H1 (cell line): ENCODE results near the gene IL1R1. TPM values are rescaled to one million over a fixed set of nuclear protein-coding genes. Genes with fewer than 3 reads are reported as not detected.

ENCODE experiments used
- CTCF ChIA-PET: fragments of 300-600 bp; sonication (Branson Sonifier 250); formaldehyde crosslinking; loops from one replicate; lab custom pipeline; 2021; ENCODE audit not compliant: partially characterized antibody; lab: Charles Lee
- POLR2A ChIA-PET: fragments of 300-600 bp; sonication (Branson Sonifier 250); formaldehyde crosslinking; loops from one replicate; lab custom pipeline; 2021; ENCODE audit warnings: inconsistent platforms; ENCODE audit not compliant: partially characterized antibody; lab: Charles Lee
- DNase-seq, 2 experiments: peaks; one replicate each; pipeline versions ENCODE4 v3.0.0 to v3.0.0-alpha.2; 2010 to 2022; ENCODE audit warnings: low spot score in 2 of 2, low read depth in 1 of 2, mixed read lengths in 1 of 2
- FAIRE-seq: peaks from 2 replicates; lab custom pipeline; 2011; peaks lifted over from hg19 to GRCh38; lab: Jason Lieb, UNC
- H2AFZ ChIP-seq: 2 replicates; pipeline ENCODE4 v1.8.1; 2012; ENCODE audit warnings: low read length, inconsistent platforms
- H2AK5ac ChIP-seq: 2 replicates; pipeline ENCODE4 v1.6.1; 2013; ENCODE audit warnings: low read depth, low read length
- H2BK120ac ChIP-seq: replicated peaks from 2 replicates; pipeline ENCODE3; 2013; ENCODE audit warnings: low read depth, low read length, inconsistent platforms
- H2BK12ac ChIP-seq: 2 replicates; pipeline ENCODE4 v1.6.1; 2013; ENCODE audit warnings: low read depth, low read length
- H2BK15ac ChIP-seq: 2 replicates; pipeline ENCODE4 v1.6.1; 2013; ENCODE audit warnings: low read length
- H2BK20ac ChIP-seq: 2 replicates; pipeline ENCODE4 v1.6.1; 2013; ENCODE audit warnings: low read length
- H2BK5ac ChIP-seq: 2 replicates; pipeline ENCODE4 v1.6.1; 2013; ENCODE audit warnings: low read depth, low read length
- H3K14ac ChIP-seq: 2 replicates; pipeline ENCODE4 v1.6.1; 2013; ENCODE audit warnings: inconsistent platforms; ENCODE audit not compliant: insufficient read length
- H3K18ac ChIP-seq: 2 replicates; pipeline ENCODE4 v1.6.1; 2013; ENCODE audit warnings: low read length; ENCODE audit errors: extremely low read depth
- H3K23ac ChIP-seq: 2 replicates; pipeline ENCODE4 v1.6.1; 2013; ENCODE audit warnings: inconsistent platforms; ENCODE audit not compliant: insufficient read length
- H3K23me2 ChIP-seq: 2 replicates; pipeline ENCODE4 v1.6.1; 2013; ENCODE audit warnings: low read depth, low read length
- H3K27ac ChIP-seq: 2 replicates; pipeline ENCODE4 v1.6.1; 2011; ENCODE audit warnings: low read depth, low read length, inconsistent platforms
- H3K27me3 ChIP-seq, 4 experiments: replicated peaks in 1 of 4; 1 replicate in 1 of 4; 2 replicates in 3 of 4; pipeline versions ENCODE4 v1.6.1 to v1.8.1; 2011 to 2013; ENCODE audit warnings: low read length in 3 of 4, mild to moderate bottlenecking in 3 of 4, inconsistent platforms in 2 of 4, mixed read lengths in 2 of 4, moderate library complexity in 1 of 4; ENCODE audit not compliant: control insufficient read depth in 3 of 4, insufficient read depth in 3 of 4; ENCODE audit errors: extremely low read depth in 1 of 4
- H3K36me3 ChIP-seq, 4 experiments: 2 replicates each; pipeline versions ENCODE4 v1.6.1 to v1.8.1; 2011 to 2013; ENCODE audit warnings: mild to moderate bottlenecking in 4 of 4, low read length in 3 of 4, moderate library complexity in 2 of 4, control low read depth in 1 of 4, inconsistent platforms in 1 of 4; ENCODE audit not compliant: insufficient read depth in 4 of 4, control insufficient read depth in 2 of 4
- H3K4ac ChIP-seq: replicated peaks from 2 replicates; pipeline ENCODE3; 2013; ENCODE audit warnings: low read length, low read depth, mixed read lengths, inconsistent platforms; ENCODE audit not compliant: insufficient read length
- H3K4me1 ChIP-seq, 4 experiments: replicated peaks in 1 of 4; 1 replicate in 1 of 4; 2 replicates in 3 of 4; pipeline versions ENCODE4 v1.6.1 to v1.8.1; 2011 to 2013; ENCODE audit warnings: low read length in 3 of 4, inconsistent platforms in 2 of 4, mixed read lengths in 1 of 4; ENCODE audit not compliant: insufficient read depth in 4 of 4, control insufficient read depth in 3 of 4
- H3K4me2 ChIP-seq, 2 experiments: 2 replicates each; pipeline versions ENCODE4 v1.6.1 to v1.8.1; 2011 to 2013; ENCODE audit warnings: low read depth in 2 of 2, low read length in 2 of 2, control low read depth in 1 of 2, inconsistent platforms in 1 of 2, mild to moderate bottlenecking in 1 of 2; ENCODE audit not compliant: insufficient read depth in 1 of 2
- H3K4me3 ChIP-seq, 4 experiments: fragments of 200-600, 300-600 bp in 1 of 4; sonication (generic), shearing (Covaris generic), sonication (Bioruptor Twin) in 1 of 4; 2 replicates each; pipeline versions ENCODE4 v1.5.1 to v1.8.1; 2011 to 2016; ENCODE audit warnings: low read length in 4 of 4, low read depth in 3 of 4, control low read depth in 2 of 4, inconsistent platforms in 2 of 4, mild to moderate bottlenecking in 2 of 4, mixed read lengths in 1 of 4, moderate library complexity in 1 of 4; ENCODE audit not compliant: insufficient read depth in 2 of 4; ENCODE audit errors: extremely low read depth in 1 of 4
- H3K56ac ChIP-seq: replicated peaks from 2 replicates; pipeline ENCODE3; 2013; ENCODE audit warnings: low read depth, mild to moderate bottlenecking, mixed read lengths, low read length, inconsistent platforms; ENCODE audit not compliant: insufficient read length
- H3K79me1 ChIP-seq: 2 replicates; pipeline ENCODE4 v1.6.1; 2013; ENCODE audit warnings: low read depth, low read length, control low read depth
- H3K79me2 ChIP-seq, 2 experiments: 2 replicates each; pipeline versions ENCODE4 v1.6.1 to v1.8.1; 2012 to 2013; ENCODE audit warnings: low read length in 2 of 2, mild to moderate bottlenecking in 2 of 2, inconsistent platforms in 1 of 2; ENCODE audit not compliant: insufficient read depth in 2 of 2, control insufficient read depth in 1 of 2
- H3K9ac ChIP-seq, 4 experiments: replicated peaks in 1 of 4; 1 replicate in 1 of 4; 2 replicates in 3 of 4; pipeline versions ENCODE4 v1.6.1 to v1.8.1; 2011 to 2013; ENCODE audit warnings: low read depth in 3 of 4, low read length in 3 of 4, control low read depth in 2 of 4, mild to moderate bottlenecking in 2 of 4, moderate library complexity in 2 of 4, inconsistent platforms in 1 of 4; ENCODE audit errors: extremely low read depth in 1 of 4
- H3K9me3 ChIP-seq, 2 experiments: 2 replicates each; pipeline versions ENCODE4 v1.6.1 to v1.8.1; 2012 to 2013; ENCODE audit warnings: mild to moderate bottlenecking in 2 of 2, moderate library complexity in 2 of 2, control low read depth in 1 of 2, inconsistent platforms in 1 of 2, low read depth in 1 of 2, low read length in 1 of 2, mixed read lengths in 1 of 2; ENCODE audit not compliant: insufficient read depth in 2 of 2
- H4K20me1 ChIP-seq, 2 experiments: replicated peaks in 1 of 2; 2 replicates each; pipeline versions ENCODE3 to v1.8.1; 2011 to 2013; ENCODE audit warnings: inconsistent platforms in 2 of 2, low read length in 2 of 2, mild to moderate bottlenecking in 1 of 2; ENCODE audit not compliant: insufficient read depth in 2 of 2, control insufficient read depth in 1 of 2
- H4K5ac ChIP-seq: 2 replicates; pipeline ENCODE4 v1.6.1; 2013; ENCODE audit warnings: low read length, low read depth, mixed read lengths, inconsistent platforms; ENCODE audit not compliant: insufficient read length
- H4K8ac ChIP-seq: 2 replicates; pipeline ENCODE4 v1.8.0; 2013; ENCODE audit warnings: mild to moderate bottlenecking, moderate library complexity, low read length, inconsistent platforms; ENCODE audit not compliant: insufficient read depth; ENCODE audit errors: extremely low read depth
- H4K91ac ChIP-seq: replicated peaks from 2 replicates; pipeline ENCODE3; 2013; ENCODE audit warnings: low read length, mixed read lengths, inconsistent platforms; ENCODE audit not compliant: insufficient read length
- GTF2F1 ChIP-seq: IDR thresholded peaks from 2 replicates; pipeline ENCODE4 v1.6.1; 2012; ENCODE audit warnings: low read depth, low read length, improper control_type of control experiment, borderline replicate concordance
- polyA plus RNA-seq, 7 experiments: library from polyadenylated mRNA; depleted of rRNA in 3 of 7; stranded (reverse) in 5 of 7; unstranded in 2 of 7; fragments of >200 nt in 5 of 7; fragments of 200-250 nt in 2 of 7; gene quantifications; 1 replicate in 5 of 7; 2 replicates in 1 of 7; 4 replicates in 1 of 7; pipeline versions ENCODE4 v1.2.1 to v1.2.3, GENCODE V29; 2011 to 2013; ENCODE audit warnings: missing spikeins in 2 of 7, mixed read lengths in 2 of 7
- total RNA-seq: library from RNA; stranded (reverse); fragmentation: NEBNext Ultra II Directional; extraction: Animal tissue kit (Norgen Biotek cat#: 25700); gene quantifications from 2 replicates; pipeline ENCODE4 v1.2.1, GENCODE V29; 2021
- TF ChIP-seq, protein P1 (sequence below), 3 experiments: IDR thresholded peaks; 1 replicate in 2 of 3; 2 replicates in 1 of 3; pipeline versions ENCODE4 v1.5.1 to v1.6.1; 2011; ENCODE audit warnings: low read length in 3 of 3, mild to moderate bottlenecking in 3 of 3, inconsistent platforms in 2 of 3, low read depth in 1 of 3, moderate library complexity in 1 of 3; ENCODE audit not compliant: insufficient read depth in 1 of 3; ENCODE audit errors: control extremely low read depth in 1 of 3

The IL1R1 gene
- total and polyA plus RNA-seq, 2 of the 8 experiments (the other 6 are each of a cell fraction or from before 2014, with no cell fraction given): 0.34 to 0.47 TPM

DNA sequence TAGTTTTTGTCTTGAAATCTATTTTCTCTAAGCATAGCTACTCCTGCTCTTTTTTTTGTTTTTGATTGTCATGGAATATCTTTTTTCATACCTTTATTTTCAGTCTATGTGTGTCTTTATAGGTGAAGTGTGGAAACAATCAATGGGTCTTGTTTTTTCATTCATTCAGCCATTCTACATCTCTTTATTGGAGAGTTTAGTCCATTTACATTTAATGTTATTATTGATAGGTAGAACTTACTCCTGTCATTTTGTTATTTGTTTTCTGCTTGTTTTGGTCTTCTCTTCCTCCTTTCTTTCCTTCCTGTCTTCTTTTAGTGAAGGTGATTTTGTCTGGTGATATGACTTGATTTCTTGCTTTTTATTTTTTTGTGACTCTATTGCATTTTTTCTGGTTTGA is 62.1 kb downstream of the IL1R1 start:
- CTCF ChIA-PET: interaction anchor here (1.0 kb wide), 1 partner anchor 36 kb away, joined by 3 read pairs; no protein-coding TSS in a partner anchor
- Histone ChIP-seq H3K79me2 (no peaks in the 10 kb centered on the region), H3K27me3 (no peaks in the 10 kb centered on the region), H4K5ac (no peak overlapping the region)
- no peak for TF ChIP-seq GTF2F1
- TF ChIP-seq, protein P1, sequence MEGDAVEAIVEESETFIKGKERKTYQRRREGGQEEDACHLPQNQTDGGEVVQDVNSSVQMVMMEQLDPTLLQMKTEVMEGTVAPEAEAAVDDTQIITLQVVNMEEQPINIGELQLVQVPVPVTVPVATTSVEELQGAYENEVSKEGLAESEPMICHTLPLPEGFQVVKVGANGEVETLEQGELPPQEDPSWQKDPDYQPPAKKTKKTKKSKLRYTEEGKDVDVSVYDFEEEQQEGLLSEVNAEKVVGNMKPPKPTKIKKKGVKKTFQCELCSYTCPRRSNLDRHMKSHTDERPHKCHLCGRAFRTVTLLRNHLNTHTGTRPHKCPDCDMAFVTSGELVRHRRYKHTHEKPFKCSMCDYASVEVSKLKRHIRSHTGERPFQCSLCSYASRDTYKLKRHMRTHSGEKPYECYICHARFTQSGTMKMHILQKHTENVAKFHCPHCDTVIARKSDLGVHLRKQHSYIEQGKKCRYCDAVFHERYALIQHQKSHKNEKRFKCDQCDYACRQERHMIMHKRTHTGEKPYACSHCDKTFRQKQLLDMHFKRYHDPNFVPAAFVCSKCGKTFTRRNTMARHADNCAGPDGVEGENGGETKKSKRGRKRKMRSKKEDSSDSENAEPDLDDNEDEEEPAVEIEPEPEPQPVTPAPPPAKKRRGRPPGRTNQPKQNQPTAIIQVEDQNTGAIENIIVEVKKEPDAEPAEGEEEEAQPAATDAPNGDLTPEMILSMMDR (IDR thresholded peaks at IDR 0.05; ENCODE audit: control extremely low read depth in 1 of 3, insufficient read depth in 1 of 3, low read depth in 1 of 3, low read length in 3 of 3): no peak
- TF ChIP-seq, all 59 proteins: peak for 0
- no peak overlapping the region for H3K14ac ChIP-seq
- H4K20me1 ChIP-seq: no peaks in the 10 kb centered on the region
- no peak overlapping the region for H3K23ac ChIP-seq
- H3K36me3 ChIP-seq: no peaks in the 10 kb centered on the region
- H2AFZ ChIP-seq: no peak overlapping the region
- H3K4me2 ChIP-seq: no peak overlapping the region
- H3K18ac ChIP-seq: no peak overlapping the region
- H3K79me1 ChIP-seq: no peaks in the 10 kb centered on the region
- POLR2A ChIA-PET: no interaction called here
- no peak overlapping the region for H4K91ac ChIP-seq
- H3K9me3 ChIP-seq: no peaks in the 10 kb centered on the region
- H2BK12ac ChIP-seq: no peak overlapping the region
- H2AK5ac ChIP-seq: no peak overlapping the region
- H3K4me3 ChIP-seq: no peak overlapping the region
- no peak overlapping the region for H3K4ac ChIP-seq
- H3K27ac ChIP-seq: no peak overlapping the region
- H4K8ac ChIP-seq: no peak overlapping the region
- H3K4me1 ChIP-seq: peaks cover 0 to 5% (median 0%) of the 10 kb centered on the region in 4 experiments; a peak in 1 of 7 replicates
- DNase-seq (no peak), FAIRE-seq (no peak)
- no peak overlapping the region for H2BK15ac ChIP-seq
- H2BK120ac ChIP-seq: no peak overlapping the region
- H3K56ac ChIP-seq: no peak overlapping the region
- no peak overlapping the region for H3K9ac ChIP-seq
- no peak overlapping the region for H2BK20ac ChIP-seq
- no peak overlapping the region for H2BK5ac ChIP-seq
- H3K23me2 ChIP-seq: no peaks in the 10 kb centered on the region
